ENCODE measurements around the gene BTD. TPM values are rescaled to one million over a fixed set of nuclear protein-coding genes. Genes with fewer than 3 reads are reported as not detected.
A peak's percentile ranks its signal among the peaks of the same experiment; 100 is the strongest.

The BTD gene
- total RNA-seq, 2 donors from 2014 or later: 9.9 to 15.2 TPM

GRCh38 chr3:15690230-15690629 is 88.7 kb downstream of the BTD start:
- no peak overlapping the region for H3K27ac Mint-ChIP-seq
- no peak overlapping the region for H3K4me3 Mint-ChIP-seq
- no peak for ATAC-seq (replicated peaks)
- no peaks in the 10 kb centered on the region for H3K9me3 Mint-ChIP-seq
- H3K4me1 Mint-ChIP-seq: no peaks in the 10 kb centered on the region
- no peaks in the 10 kb centered on the region for H3K27me3 Mint-ChIP-seq
- H3K36me3 Mint-ChIP-seq (ENCODE audit: low read depth): peaks cover 92% of the 10 kb centered on the region

GRCh38 chr3:15690748-15691147 is 89.2 kb downstream of the BTD start:
- peaks cover 92% of the 10 kb centered on the region for H3K36me3 Mint-ChIP-seq (ENCODE audit: low read depth)
- no peak overlapping the region for H3K27ac Mint-ChIP-seq
- no peaks in the 10 kb centered on the region for H3K9me3 Mint-ChIP-seq
- ATAC-seq (replicated peaks): no peak
- H3K27me3 Mint-ChIP-seq: no peaks in the 10 kb centered on the region
- no peaks in the 10 kb centered on the region for H3K4me1 Mint-ChIP-seq
- no peak overlapping the region for H3K4me3 Mint-ChIP-seq

- no peaks in the 10 kb centered on the region for H3K9me3 Mint-ChIP-seq
- H3K4me1 Mint-ChIP-seq: no peaks in the 10 kb centered on the region
- no peak for ATAC-seq (replicated peaks)
- H3K4me3 Mint-ChIP-seq: no peak overlapping the region
- H3K27ac Mint-ChIP-seq: peak overlapping the region; percentile 51
- peaks cover 92% of the 10 kb centered on the region for H3K36me3 Mint-ChIP-seq (ENCODE audit: low read depth)
- H3K27me3 Mint-ChIP-seq: no peaks in the 10 kb centered on the region
Observed at GRCh38 chr3:15693355-15693754, 91.8 kb downstream of the BTD start.

GRCh38 chr3:15694628-15695027 is 93.1 kb downstream of the BTD start:
- Mint-ChIP-seq H3K27me3 (no peaks in the 10 kb centered on the region), H3K4me3 (no peak overlapping the region), H3K27ac (peak overlapping the region; percentile 20), H3K9me3 (no peaks in the 10 kb centered on the region), H3K36me3 (ENCODE audit: low read depth) (peaks cover 90% of the 10 kb centered on the region), H3K4me1 (no peaks in the 10 kb centered on the region)
- no peak for ATAC-seq (replicated peaks)

Other genes starting within 250 kb of the BTD start
- 10 to 100 TPM; 16.5 to 19.7 TPM for gene METTL6, start 174.2 kb upstream of the BTD start, total RNA-seq
- 10 to 100 TPM; 31.5 to 37.0 TPM for gene EAF1, start 174.1 kb upstream of the BTD start, total RNA-seq
- 1 to 10 TPM; 2.7 to 6.1 TPM for gene COLQ, start 80.0 kb upstream of the BTD start, total RNA-seq
- gene HACL1, start 176 bp upstream of the BTD start, total RNA-seq: 10 to 100 TPM; 20.0 to 26.6 TPM
- gene ANKRD28, start 196.2 kb downstream of the BTD start, total RNA-seq: 10 to 100 TPM; 54.5 to 69.3 TPM

Data from activated T-helper 17 cell treated with anti-CD3 and anti-CD28 coated beads, Interleukin-2, amount 50 U/mL, for 72 hours (primary cell).